ENCODE measurements around the gene TMEM18. TPM values are rescaled to one million over a fixed set of nuclear protein-coding genes. Genes with fewer than 3 reads are reported as not detected.
A peak's percentile ranks its signal among the peaks of the same experiment; 100 is the strongest.

The TMEM18 gene
- total and polyA plus RNA-seq, 2 of the 13 experiments (the other 11 are each of a cell fraction or from before 2014, with no cell fraction given): 45.9 to 49.4 TPM

GRCh38 chr2:676647-677055 is 555 bp downstream of the TMEM18 start (continued):
- TF ChIP-seq, protein P1, sequence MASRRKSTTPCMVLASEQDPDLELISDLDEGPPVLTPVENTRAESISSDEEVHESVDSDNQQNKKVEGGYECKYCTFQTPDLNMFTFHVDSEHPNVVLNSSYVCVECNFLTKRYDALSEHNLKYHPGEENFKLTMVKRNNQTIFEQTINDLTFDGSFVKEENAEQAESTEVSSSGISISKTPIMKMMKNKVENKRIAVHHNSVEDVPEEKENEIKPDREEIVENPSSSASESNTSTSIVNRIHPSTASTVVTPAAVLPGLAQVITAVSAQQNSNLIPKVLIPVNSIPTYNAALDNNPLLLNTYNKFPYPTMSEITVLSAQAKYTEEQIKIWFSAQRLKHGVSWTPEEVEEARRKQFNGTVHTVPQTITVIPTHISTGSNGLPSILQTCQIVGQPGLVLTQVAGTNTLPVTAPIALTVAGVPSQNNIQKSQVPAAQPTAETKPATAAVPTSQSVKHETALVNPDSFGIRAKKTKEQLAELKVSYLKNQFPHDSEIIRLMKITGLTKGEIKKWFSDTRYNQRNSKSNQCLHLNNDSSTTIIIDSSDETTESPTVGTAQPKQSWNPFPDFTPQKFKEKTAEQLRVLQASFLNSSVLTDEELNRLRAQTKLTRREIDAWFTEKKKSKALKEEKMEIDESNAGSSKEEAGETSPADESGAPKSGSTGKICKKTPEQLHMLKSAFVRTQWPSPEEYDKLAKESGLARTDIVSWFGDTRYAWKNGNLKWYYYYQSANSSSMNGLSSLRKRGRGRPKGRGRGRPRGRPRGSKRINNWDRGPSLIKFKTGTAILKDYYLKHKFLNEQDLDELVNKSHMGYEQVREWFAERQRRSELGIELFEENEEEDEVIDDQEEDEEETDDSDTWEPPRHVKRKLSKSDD (CRISPR knock-in tag; IDR thresholded peaks at IDR 0.05; ENCODE audit: low read depth): no peak
- TF ChIP-seq ZNF570 (CRISPR knock-in tag; IDR thresholded peaks at IDR 0.05; ENCODE audit: borderline replicate concordance): no peak
- no peak for TF ChIP-seq ARID2 (CRISPR knock-in tag; IDR thresholded peaks at IDR 0.05; ENCODE audit: borderline replicate concordance)
- TF ChIP-seq NFKBIZ (CRISPR knock-in tag; IDR thresholded peaks at IDR 0.05): no peak
- TF ChIP-seq SP4 (CRISPR knock-in tag; IDR thresholded peaks at IDR 0.05): peak; percentile 99
- no peak for TF ChIP-seq MBNL3 (CRISPR knock-in tag; conservative IDR thresholded peaks at IDR 0.05)
- TF ChIP-seq GATA4 (IDR thresholded peaks at IDR 0.05; ENCODE audit: borderline replicate concordance, low read depth): no peak
- TF ChIP-seq ZBTB8A (CRISPR knock-in tag; IDR thresholded peaks at IDR 0.05; ENCODE audit: borderline replicate concordance, low read depth): no peak
- TF ChIP-seq NFATC3 (CRISPR knock-in tag; IDR thresholded peaks at IDR 0.05): no peak
- TF ChIP-seq FLYWCH1 (CRISPR knock-in tag; IDR thresholded peaks at IDR 0.05): no peak
- no peak for TF ChIP-seq ESRRA (CRISPR knock-in tag; IDR thresholded peaks at IDR 0.05; ENCODE audit: low read depth)
- TF ChIP-seq MTA1 (CRISPR knock-in tag; IDR thresholded peaks at IDR 0.05; ENCODE audit: borderline replicate concordance): peak; percentile 54; the same call in 1 of the 2 replicates
- TF ChIP-seq ZNF207 (IDR thresholded peaks at IDR 0.05; ENCODE audit: borderline replicate concordance): no peak
- no peak for TF ChIP-seq NFE2L2 (IDR thresholded peaks at IDR 0.05; ENCODE audit: low read length)
- no peak; the same call in 1 of the 2 replicates for TF ChIP-seq IRF9 (CRISPR knock-in tag; IDR thresholded peaks at IDR 0.05; ENCODE audit: borderline replicate concordance)
- TF ChIP-seq ZNF83 (CRISPR knock-in tag; IDR thresholded peaks at IDR 0.05; ENCODE audit: borderline replicate concordance): no peak
- no peak for TF ChIP-seq MED8 (CRISPR knock-in tag; IDR thresholded peaks at IDR 0.05; ENCODE audit: insufficient replicate concordance)
- TF ChIP-seq PHF20 (CRISPR knock-in tag; IDR thresholded peaks at IDR 0.05): no peak
- TF ChIP-seq PITX1 (CRISPR knock-in tag; IDR thresholded peaks at IDR 0.05): peak; percentile 49; the same call in 1 of the 2 replicates
- no peak for TF ChIP-seq HOXA9 (CRISPR knock-in tag; IDR thresholded peaks at IDR 0.05; ENCODE audit: borderline replicate concordance)
- no peak for TF ChIP-seq MZF1 (CRISPR knock-in tag; IDR thresholded peaks at IDR 0.05; ENCODE audit: borderline replicate concordance)
- TF ChIP-seq ZNF101 (CRISPR knock-in tag; IDR thresholded peaks at IDR 0.05; ENCODE audit: borderline replicate concordance, low read depth): no peak
- TF ChIP-seq TRIM24 (CRISPR knock-in tag; IDR thresholded peaks at IDR 0.05): no peak
- TF ChIP-seq TEAD3 (CRISPR knock-in tag; optimal IDR thresholded peaks at IDR 0.05; ENCODE audit: borderline replicate concordance): peak; percentile 45
- TF ChIP-seq ZNF3 (CRISPR knock-in tag; IDR thresholded peaks at IDR 0.05): no peak
- TF ChIP-seq ZNF383 (CRISPR knock-in tag; IDR thresholded peaks at IDR 0.05; ENCODE audit: borderline replicate concordance): no peak
- no peak for TF ChIP-seq CREM (IDR thresholded peaks at IDR 0.05)
- no peak for TF ChIP-seq CREM (CRISPR knock-in tag; IDR thresholded peaks at IDR 0.05)
- TF ChIP-seq AGO2 (optimal IDR thresholded peaks at IDR 0.05; ENCODE audit: low read depth, low read length): peak; percentile 81
- TF ChIP-seq ZNF737 (CRISPR knock-in tag; IDR thresholded peaks at IDR 0.05; ENCODE audit: borderline replicate concordance): no peak
- TF ChIP-seq ZNF446 (CRISPR knock-in tag; IDR thresholded peaks at IDR 0.05): no peak

Data from HepG2 (cell line).